ENCODE data around the gene SH2D1B. TPM values are rescaled to one million over a fixed set of nuclear protein-coding genes. Genes with fewer than 3 reads are reported as not detected.

Gene SH2D1B
- total RNA-seq, 2 experiments from 2014 or later = not detected

GRCh38 chr1:162351246-162351842 lies 60.6 kb downstream of the SH2D1B start:
- intact Hi-C loops (cut with micrococcal nuclease) = no loop called here
- Mint-ChIP-seq H3K27ac (no peak overlapping the region), H3K4me1 (ENCODE audit: low read depth) (no peaks in the 10 kb centered on the region), H3K4me3 (no peak overlapping the region), H3K9me3 (no peaks in the 10 kb centered on the region), H3K27me3 (peaks cover 1% of the 10 kb centered on the region), H3K36me3 (ENCODE audit: low read depth) (no peaks in the 10 kb centered on the region)
- CTCF ChIA-PET = no interaction called here
- POLR2A ChIA-PET = no interaction called here
- DNase-seq (no peak), ATAC-seq (no peak)
- TF ChIP-seq, protein P1, sequence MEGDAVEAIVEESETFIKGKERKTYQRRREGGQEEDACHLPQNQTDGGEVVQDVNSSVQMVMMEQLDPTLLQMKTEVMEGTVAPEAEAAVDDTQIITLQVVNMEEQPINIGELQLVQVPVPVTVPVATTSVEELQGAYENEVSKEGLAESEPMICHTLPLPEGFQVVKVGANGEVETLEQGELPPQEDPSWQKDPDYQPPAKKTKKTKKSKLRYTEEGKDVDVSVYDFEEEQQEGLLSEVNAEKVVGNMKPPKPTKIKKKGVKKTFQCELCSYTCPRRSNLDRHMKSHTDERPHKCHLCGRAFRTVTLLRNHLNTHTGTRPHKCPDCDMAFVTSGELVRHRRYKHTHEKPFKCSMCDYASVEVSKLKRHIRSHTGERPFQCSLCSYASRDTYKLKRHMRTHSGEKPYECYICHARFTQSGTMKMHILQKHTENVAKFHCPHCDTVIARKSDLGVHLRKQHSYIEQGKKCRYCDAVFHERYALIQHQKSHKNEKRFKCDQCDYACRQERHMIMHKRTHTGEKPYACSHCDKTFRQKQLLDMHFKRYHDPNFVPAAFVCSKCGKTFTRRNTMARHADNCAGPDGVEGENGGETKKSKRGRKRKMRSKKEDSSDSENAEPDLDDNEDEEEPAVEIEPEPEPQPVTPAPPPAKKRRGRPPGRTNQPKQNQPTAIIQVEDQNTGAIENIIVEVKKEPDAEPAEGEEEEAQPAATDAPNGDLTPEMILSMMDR (IDR thresholded peaks at IDR 0.05) = no peak

DNA sequence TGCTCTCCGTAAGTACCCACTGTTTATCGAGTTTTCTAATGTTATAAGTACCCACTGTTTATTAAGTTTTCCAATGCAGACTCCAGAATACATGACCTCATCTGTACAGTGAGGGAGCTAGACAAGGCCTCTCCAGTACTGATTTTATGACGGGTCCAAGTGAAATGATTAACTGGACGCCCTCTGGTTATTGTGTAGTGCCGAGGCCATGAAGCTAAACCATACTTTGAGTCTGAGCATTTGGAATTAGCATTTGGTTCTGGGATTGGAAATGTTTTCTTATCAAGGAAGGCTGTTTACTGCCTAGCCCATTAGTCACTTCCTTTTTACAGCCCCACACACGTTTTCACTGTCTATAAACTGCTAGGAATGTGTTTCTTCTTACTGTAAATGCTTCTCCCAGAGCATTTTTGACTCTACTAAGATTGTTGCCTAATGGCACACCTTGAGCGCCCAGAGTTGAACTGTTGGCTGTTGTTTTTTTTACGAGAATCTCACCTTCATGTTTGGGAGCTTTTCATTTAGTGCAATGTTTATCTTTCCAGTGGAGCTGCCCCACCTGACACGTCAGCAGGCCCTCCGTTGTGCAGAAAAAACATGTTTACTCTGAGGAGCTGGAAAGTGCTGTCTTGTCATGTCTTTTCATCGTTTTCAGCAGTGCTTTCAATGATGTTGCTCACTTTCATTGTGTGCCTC lies 62.2 kb downstream of the SH2D1B start:
- DNase-seq (no peak), ATAC-seq (no peak)
- intact Hi-C loops (cut with micrococcal nuclease) = no loop called here
- TF ChIP-seq, protein P1 (IDR thresholded peaks at IDR 0.05) = no peak
- H3K9me3 Mint-ChIP-seq = no peaks in the 10 kb centered on the region
- CTCF ChIA-PET = no interaction called here
- H3K4me3 Mint-ChIP-seq = no peak overlapping the region
- H3K27ac Mint-ChIP-seq = no peak overlapping the region
- H3K36me3 Mint-ChIP-seq (ENCODE audit: low read depth) = no peaks in the 10 kb centered on the region
- POLR2A ChIA-PET = no interaction called here
- H3K27me3 Mint-ChIP-seq = peaks cover 1% of the 10 kb centered on the region
- no peaks in the 10 kb centered on the region for H3K4me1 Mint-ChIP-seq (ENCODE audit: low read depth)

GRCh38 chr1:162347281-162347680 lies 64.7 kb downstream of the SH2D1B start:
- Mint-ChIP-seq H3K4me1 (ENCODE audit: low read depth) (no peaks in the 10 kb centered on the region), H3K9me3 (no peaks in the 10 kb centered on the region), H3K4me3 (no peak overlapping the region), H3K36me3 (ENCODE audit: low read depth) (no peaks in the 10 kb centered on the region), H3K27ac (no peak overlapping the region), H3K27me3 (peaks cover 1% of the 10 kb centered on the region)
- no peak for DNase-seq
- no peak for ATAC-seq
- intact Hi-C loops (cut with micrococcal nuclease) = no loop called here
- ChIA-PET CTCF (interaction anchor here (1.0 kb wide), 1 partner anchor 10 kb away, joined by 3 read pairs; no protein-coding TSS in a partner anchor), POLR2A (no interaction called here)
- TF ChIP-seq, protein P1 (IDR thresholded peaks at IDR 0.05) = no peak

Other genes with a start within 250 kb of the SH2D1B start
- gene SPATA46, start 35.3 kb downstream of the SH2D1B start, total RNA-seq = not detected
- gene C1orf226, start 30.4 kb downstream of the SH2D1B start, total RNA-seq = under 1 TPM; 0.07 to 0.20 TPM
- gene UHMK1, start 85.7 kb upstream of the SH2D1B start, total RNA-seq = 10 to 100 TPM; 44.7 to 45.6 TPM
- 10 to 100 TPM; 37.9 to 40.6 TPM for gene UAP1, start 149.6 kb upstream of the SH2D1B start, total RNA-seq
- gene DDR2, start 220.3 kb upstream of the SH2D1B start, total RNA-seq = under 1 TPM; 0.31 to 0.45 TPM